GM04504 (cell line): ENCODE measurements around the gene ARPC1A.
A peak's percentile ranks its signal among the peaks of the same experiment; 100 is the strongest.
"Not testable (repeated sequence)": the region's sequence is repeated elsewhere in the genome, so short reads cannot be mapped to it uniquely, and the experiment has no call there.

Experiments used
- DNase-seq: peaks from one replicate; pipeline ENCODE4 v3.0.0-alpha.2; 2012; ENCODE audit warnings: low read depth

Gene ARPC1A

DNA sequence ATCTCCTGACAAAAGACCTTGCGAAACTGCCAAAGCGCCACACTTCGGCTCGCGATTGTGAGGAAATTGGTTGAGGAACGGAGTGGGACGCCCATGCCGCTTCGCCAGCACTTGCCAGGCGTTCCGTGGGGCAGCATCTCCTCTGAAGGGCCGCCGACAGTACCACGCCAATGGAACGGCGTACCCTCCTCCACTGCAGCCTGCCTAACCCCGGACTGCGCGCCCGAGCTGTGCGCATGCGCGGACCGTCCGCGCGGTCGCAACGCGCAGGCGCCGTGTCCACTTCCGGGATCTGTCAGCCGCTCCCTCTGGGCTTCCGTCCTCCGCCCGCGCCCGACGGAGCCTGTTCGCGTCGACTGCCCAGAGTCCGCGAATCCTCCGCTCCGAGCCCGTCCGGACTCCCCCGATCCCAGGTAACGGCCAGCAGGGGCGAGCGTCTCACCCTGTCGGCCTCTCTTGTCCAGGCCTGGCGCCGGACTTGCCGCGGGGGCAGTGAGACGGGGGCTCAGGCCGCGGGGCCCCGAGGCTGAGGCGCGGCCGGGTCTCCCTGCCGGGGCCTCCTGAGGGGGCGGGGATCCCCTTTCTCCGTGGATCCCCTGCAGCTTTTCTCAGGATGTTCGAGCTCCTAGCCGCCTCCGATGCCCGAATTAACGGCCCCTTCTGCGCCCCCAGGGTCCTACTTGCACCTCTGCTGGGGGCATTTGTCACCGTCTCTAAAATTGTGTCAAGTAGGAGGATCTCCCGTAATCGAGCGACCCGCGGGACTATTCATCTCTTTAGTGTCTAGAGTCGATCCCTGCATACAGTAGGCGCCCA is at the start of gene ARPC1A:
TSS of gene ARPC1A (plus strand) at position 307 of the 816 bp plus-strand sequence. CDS start 7,456 bp downstream, outside the sequence.
- DNase-seq: peak; percentile 87

- no peak for DNase-seq
Measured at GRCh38 chr7:99278180-99278579, 47.5 kb upstream of the ARPC1A start.

DNA sequence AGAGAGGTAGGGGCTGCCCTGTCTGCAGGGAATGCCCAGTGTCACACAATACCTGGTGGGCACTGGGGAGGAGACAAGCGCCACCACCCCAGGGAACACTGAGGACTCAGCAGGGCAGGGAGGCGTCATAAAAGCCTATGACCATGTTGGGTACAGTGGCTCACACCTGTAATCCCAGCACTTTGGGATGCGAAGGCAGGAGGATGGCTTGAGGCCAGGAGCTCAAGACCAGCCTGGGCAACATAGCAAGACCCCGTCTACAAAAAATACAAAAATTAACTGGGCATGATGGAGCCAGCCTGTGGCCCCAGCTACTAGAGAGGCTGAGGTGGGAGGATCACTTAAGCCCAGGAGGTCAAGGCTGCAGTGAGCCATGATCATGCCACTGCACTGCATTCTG is 41.5 kb upstream of the ARPC1A start:
- DNase-seq: not testable (repeated sequence)

DNA sequence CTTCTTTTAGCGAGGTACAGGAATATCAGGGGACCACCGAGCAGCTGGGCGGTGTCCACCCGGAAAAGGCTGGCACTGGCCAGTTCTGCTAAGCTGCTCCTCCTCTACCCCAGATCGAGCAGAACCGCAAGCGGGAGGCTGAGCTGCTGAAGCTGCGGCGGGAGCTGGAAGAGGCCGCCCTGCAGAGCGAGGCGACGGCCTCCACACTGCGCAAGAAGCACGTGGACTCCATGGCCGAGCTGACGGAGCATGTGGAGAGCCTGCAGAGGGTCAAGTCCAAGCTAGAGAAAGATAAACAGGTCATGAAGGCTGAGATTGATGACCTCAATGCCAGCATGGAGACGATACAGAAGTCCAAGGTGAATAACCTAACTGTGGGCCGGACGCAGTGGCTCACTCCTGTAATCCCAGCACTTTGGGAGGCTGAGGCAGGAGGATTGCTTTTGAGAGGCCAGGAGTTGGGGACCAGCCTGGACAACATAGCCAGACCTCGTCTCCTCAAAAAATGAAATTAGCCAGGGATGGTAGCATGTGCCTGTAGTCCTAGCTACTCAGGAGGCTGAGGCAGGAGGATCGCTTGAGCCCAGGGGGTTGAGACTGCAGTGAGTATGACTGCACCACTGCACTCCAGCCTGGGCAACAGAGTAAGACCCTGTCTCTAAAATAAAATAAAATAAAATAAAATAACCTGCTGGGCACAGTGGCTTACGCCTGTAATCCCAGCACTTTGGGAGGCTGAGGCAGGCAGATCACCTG is 37.7 kb upstream of the ARPC1A start:
- no peak for DNase-seq

GRCh38 chr7:99289185-99289584 is 36.5 kb upstream of the ARPC1A start:
- no peak for DNase-seq

GRCh38 chr7:99290148-99290547 is 35.5 kb upstream of the ARPC1A start:
- DNase-seq: not testable (repeated sequence)

DNA sequence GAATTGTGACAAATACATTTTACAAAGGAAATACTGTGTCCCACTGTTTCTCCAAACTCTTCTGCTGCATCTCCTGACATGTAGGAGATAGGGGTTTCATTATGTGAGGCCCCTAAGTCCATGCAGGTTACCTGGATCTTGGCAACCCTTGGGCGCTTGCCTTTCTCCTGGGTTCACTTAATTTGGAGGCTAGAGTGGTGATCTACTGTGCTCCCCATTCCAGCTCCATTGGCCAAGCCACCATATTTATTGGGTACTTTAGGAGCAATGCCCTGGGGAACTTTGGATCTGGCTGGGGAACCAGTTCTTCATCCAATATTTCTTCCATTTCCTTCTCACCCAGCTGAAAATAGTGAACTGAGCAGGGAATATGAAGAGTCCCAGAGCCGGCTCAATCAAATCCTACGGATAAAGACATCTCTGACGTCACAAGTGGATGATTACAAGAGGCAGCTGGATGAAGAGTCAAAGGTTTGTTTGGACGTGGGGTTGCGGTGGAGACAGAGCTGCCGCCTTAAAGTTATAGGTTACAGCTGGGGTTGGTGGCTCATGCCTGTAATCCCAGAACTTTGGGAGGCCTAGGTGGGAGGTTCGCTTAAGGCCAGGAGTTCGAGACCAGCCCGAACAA is 34.6 kb upstream of the ARPC1A start:
- DNase-seq: no peak

DNA sequence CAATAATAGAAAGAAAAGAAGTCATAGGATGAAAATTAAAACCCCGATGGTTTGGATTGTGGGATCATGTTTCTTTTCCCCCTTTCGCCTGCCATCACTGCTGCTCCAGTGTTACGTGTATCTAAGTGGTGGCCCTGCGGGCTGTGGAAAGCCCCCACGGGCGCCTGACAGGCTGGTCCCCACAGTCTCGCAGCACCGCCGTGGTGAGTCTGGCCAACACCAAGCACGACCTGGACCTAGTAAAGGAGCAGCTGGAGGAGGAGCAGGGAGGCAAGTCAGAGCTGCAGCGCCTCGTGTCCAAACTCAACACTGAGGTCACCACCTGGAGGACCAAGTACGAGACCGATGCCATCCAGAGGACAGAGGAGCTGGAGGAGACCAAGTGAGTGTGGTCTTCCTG is 33.6 kb upstream of the ARPC1A start:
- DNase-seq: no peak

GRCh38 chr7:99293167-99293566 is 32.5 kb upstream of the ARPC1A start:
- DNase-seq: no peak

DNA sequence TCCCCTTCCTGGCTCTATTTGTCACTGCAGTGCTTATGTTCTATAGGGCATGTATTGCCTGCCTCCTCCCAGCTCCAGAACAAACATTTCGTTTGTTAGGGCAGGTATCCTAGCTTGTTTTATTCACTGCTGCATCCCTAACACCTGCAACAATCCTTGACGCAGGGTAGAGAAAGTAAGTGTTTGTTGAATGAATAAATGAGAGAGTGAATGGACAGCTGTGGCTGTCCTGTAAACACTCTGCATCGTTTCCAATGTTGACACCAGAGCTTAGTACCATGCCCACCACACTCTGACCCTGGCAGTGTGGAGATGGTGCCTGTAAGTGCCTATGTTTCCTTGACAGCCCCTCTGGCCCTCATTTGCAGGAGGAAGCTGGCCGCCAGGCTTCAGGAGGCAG is 32.0 kb upstream of the ARPC1A start:
- DNase-seq: no peak

DNA sequence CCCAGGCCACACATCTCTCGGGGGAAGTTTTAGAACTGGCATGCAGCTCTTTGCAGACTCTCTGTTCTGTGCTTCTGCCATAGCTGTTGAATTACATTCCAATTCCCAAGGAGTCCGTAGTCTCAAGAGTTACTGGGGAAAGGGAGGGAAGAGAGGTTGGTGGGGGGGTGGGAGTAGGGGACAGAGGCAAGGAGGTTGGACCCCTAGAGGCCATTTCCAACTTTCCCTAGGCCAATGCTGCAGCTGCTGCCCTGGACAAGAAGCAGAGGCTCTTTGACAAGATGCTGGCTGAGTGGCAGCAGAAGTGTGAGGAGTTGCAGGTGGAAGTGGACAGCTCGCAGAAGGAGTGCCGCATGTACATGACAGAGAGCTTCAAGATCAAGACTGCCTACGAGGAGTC is 29.2 kb upstream of the ARPC1A start:
- no peak for DNase-seq

DNA sequence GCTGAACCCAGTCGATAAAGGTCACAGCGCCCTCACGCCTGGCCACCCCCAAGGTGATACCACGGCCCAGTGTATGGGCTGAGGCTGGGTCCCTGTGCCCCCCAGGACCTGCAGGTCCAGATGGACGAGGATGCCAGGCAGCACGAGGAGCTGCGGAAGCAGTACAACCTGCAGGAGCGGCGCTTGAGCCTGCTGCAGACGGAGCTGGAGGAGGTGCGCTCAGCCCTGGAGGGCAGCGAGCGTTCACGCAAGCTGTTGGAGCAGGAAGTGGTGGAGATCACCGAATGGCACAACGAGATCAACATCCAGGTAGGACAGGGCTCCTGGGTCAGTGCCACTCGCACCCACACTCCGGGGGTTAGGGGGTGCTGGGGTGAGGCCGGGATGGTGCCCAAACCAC is 24.2 kb upstream of the ARPC1A start:
- no peak for DNase-seq

DNA sequence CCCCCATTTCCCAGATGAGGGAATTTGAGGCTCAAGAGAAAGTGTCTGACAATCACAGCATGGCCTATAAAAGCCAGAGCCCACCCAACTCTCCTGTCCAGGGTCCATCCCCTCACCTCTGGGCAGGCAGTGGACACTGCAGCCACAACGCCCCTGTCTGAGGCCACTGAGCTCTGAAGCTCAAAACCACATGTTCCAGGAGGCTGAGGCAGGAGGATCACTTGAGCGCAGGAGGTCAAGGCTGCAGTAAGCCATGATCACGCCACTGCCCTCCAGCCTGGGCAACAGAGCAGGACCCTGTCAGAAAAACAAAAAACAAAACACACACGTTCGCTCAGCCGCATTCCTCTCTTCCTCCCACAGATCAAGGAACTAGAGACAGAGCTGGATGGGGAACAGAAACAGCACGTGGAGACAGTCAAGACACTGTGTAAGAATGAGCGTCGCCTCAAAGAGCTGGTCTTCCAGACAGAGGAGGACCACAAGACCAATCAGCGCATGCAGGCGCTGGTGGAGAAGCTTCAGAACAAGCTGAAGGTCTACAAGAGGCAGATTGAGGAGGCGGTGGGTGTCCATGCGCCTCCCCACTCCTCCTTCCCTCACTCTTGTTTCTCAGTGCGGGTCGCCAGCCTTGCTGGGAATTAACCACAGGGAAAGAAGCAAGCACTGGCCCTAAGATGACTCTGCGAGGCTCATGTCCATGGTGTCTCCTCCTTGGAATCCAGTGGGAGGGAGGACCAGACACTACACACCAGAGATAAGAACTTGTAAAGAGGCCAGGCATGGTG is 20.0 kb upstream of the ARPC1A start:
- DNase-seq: no peak

DNA sequence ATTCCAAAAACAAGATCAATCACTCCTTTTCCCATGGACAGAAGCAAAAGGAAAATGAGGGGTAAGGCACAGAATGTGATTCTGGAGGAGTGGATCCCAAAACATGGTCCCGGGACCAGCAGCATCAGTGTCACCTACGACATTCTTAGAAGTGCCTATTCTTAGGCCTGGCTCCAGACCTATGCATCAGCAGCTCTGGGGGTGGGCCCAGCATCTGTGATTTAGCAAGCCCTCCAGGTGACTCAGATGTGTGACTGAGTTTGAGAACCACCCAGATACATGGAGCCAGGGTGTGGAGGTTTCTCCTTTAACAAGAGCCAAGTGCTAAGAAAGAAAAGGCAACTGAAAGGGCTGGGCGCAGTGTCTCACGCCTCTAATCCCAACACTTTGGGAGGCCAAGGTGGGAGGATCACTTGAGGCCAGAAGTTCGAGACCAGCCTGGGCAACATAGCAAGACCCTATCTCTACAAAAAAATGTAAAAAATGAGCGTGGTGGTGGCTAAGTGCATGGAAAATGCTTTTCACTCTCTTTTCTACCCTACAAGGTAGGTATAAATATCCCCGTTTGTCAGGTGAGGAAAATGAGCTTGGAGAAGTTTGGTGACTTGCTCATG is 17.1 kb upstream of the ARPC1A start:
- peak; percentile 17 for DNase-seq

DNA sequence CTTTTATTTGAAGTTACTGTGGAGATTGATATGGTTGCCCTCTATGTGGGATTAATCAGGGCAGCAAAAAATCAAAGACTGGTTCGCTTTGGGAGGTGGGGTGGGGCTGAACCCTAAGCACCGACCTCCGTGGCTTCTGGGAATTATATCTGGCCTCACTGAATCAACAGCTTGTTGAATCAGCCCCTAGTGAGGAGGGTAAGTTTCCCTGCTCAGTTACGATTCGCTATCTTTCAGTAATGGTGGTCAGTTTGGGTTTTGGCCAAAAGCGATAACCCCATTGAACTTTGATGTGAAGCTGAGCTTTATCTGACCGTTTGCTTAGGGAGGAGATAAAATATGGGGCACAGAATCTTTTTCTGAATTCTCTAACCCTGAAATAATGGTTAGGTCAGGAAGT is 16.6 kb upstream of the ARPC1A start:
- DNase-seq: no peak

DNA sequence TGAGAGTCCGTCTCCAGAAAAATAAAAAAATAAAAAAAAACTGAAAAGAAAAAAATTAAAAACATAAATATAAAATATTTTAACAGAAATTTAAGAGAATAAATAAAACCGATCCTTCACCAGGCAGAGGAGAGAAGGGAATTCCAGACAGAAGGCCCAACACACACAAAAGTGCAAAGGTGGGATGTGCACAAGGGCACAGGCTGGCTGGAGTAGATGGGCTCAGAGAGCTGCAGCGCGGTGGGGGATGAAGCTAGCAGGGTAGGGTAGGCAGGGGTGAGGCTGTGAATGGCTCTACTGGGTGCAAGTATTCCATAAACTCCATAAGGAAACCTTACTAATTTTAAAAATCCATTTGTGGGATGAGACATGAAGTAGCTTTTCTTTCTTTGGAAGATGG is 15.7 kb upstream of the ARPC1A start:
- DNase-seq: no peak

GRCh38 chr7:99311702-99312101 is 14.0 kb upstream of the ARPC1A start:
- no peak for DNase-seq

- peak; percentile 24 for DNase-seq
Measured at GRCh38 chr7:99312316-99313203, 13.1 kb upstream of the ARPC1A start.

DNA sequence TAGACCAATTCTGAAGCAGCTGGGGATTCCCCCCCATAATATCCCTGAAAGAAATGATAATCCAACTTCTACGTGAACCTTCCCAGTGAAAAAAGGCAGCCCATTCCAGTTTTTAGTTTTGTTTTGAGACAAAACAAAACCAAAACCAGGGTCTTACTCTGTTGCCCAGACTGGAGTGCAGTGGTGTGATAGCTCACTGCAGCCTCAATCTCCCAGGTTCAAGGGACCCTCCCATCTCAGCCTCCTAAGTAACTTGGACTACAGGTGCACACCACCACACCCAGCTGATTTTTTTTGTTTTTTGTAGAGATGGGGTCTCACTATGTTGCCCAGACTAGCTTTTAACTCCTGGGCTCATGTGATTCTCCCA is 12.5 kb upstream of the ARPC1A start:
- DNase-seq: no peak

DNA sequence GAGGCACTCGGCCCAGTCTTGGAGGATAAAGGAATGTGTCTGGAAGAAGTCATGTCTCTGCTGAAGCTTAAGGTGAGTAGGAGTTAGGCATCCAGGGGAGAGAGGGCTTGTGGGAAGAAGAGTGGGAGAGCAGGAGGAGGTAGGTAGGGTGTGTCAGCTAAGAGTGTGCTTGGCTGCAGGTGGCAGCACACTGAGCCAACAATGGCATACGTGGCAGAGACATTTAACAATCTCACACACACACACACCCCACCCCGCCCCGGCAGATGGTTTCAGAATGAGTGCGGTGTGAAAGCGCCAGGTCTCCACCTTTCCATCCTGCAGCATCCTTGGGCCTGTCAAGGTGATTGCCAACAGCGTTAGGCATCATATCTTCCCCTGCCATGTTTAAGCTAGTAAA is 11.2 kb upstream of the ARPC1A start:
- DNase-seq: no peak

GRCh38 chr7:99320371-99320770 is 5.3 kb upstream of the ARPC1A start:
- no peak for DNase-seq
